ELF-1 (cell line): ENCODE data around the gene JAK1.
A peak's percentile ranks its signal among the peaks of the same experiment; 100 is the strongest.

Source experiments
- DNase-seq: peaks from one replicate; pipeline ENCODE4 v3.0.0-alpha.2; 2016; ENCODE audit warnings: low read depth, low spot score

The JAK1 gene

GRCh38 chr1:64980745-64981600 is 14.6 kb upstream of the JAK1 start:
- DNase-seq: no peak

DNA sequence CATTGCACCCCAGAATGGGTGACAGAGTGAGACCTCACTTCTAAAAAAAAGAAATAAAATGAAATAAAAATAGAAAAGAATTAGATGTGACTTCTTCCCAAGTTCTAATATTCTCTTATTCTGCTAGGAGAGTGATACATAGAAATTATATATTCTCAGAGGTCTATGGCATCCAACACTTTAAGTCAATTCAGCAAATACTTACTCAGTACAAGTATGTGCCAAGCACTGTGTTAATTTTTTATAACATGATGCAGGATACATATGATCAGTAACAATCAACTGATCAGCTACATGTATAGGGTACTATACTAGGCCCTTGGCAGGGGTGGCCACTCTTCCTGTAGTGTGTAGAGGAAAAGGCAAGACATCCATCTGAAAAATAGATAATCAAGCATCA is 13.0 kb upstream of the JAK1 start:
- DNase-seq: no peak

DNA sequence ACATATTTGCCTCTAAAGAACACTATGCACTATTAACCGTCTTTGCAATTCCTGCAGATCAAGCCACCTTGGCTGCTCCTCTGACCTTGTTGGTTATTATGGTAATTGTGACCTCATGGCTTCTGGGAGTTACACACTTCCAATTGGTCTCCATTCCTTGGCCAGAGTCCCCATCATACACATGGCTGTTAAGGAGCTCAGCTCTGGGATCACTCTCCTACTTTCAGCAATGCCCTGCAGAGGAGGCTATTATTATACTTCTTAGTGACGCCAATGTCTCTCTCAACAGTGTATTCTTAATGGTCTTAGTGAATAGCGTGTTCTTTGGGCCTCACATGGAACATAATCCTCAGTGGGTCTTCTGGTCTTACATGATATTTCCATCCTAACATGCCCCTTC is 10.0 kb upstream of the JAK1 start:
- no peak for DNase-seq

DNA sequence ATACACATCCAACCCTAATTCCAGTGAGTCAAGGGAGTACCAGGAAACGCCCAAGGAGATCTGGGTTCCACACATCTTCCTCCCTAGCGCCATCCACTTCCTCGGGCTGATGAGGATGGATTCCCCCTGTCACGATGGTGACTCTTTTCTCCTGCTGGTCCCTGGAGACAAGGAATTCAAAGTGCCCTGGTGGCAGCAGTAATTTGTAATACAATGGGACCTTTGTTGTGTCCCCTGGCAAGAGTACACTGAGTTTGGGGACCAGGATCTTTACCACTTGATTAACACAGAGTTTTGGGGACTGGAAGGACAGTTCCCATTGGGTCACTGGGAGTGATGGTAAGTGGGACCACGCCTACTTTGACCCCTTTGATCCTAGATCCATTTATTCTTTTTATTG is 9.4 kb upstream of the JAK1 start:
- no peak for DNase-seq

DNA sequence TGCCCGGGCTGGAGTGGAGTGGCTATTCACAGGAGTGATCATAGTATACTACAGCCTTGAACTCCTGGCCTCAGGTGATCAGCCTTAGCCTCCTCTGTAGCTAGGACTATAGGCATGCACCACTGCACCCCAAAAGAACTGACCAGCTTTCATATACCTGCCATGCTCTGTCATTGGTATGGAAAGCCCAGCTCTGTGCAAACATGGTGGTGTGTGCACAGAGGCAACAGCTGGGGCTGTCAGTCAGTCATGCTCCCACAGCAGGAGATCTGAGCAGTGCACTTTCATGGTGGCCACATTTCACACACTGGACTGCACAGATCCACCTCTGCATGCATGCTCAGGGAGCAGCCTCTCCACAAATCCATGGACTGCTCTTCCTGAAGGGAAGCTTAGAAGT is 8.8 kb upstream of the JAK1 start:
- no peak for DNase-seq

- DNase-seq: no peak
These were observed 8.0 kb upstream of the JAK1 start for GRCh38 chr1:64974288-64974825.

GRCh38 chr1:64973061-64973647 is 6.8 kb upstream of the JAK1 start:
- no peak for DNase-seq

GRCh38 chr1:64969305-64970046 is 3.1 kb upstream of the JAK1 start:
- no peak for DNase-seq

GRCh38 chr1:64967381-64967780 is 1.0 kb upstream of the JAK1 start:
- peak; percentile 33 for DNase-seq

DNA sequence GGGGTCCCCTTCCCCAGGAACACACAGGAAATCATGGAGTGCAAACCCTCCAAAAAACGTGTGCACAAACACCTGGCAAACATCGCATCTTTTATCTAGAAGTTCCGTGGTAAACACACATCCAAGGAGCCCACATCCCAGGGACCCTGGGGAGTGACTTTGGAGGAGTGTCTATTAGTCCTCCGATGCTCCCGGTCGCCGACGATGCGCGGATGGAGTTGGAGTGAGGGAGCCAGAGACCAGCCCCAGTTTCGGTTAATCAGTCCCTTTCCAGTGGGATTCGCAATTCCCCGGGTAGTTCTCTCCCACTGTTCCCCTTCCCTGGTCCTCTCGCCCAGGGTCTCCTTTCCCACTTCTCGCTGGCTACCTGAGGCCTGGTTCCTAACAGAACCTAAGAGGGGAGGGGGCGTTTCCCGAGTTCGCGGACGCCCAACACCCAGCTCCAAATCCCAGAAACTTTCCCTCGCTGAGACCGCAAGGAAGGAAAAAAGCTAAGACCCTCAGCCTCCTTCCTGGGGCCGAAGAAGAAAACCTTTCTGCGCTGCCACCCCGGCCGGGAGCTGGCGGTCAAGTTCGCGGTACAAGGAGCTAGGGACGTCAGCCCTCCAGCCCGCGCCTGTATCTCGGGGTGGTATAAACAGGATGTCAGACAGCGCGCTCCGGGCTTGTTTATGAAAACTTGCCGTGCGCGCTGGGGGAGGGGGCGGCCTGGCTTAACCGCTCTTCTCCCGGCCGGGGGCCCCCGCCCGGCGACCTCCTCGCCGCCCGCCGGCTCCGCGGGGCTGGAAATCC is 787 bp downstream of the JAK1 start:
- peak; percentile 65 for DNase-seq

- DNase-seq: no peak
These were observed 2.9 kb downstream of the JAK1 start for GRCh38 chr1:64963466-64963865.

GRCh38 chr1:64962441-64962840 is 3.9 kb downstream of the JAK1 start:
- no peak for DNase-seq

DNA sequence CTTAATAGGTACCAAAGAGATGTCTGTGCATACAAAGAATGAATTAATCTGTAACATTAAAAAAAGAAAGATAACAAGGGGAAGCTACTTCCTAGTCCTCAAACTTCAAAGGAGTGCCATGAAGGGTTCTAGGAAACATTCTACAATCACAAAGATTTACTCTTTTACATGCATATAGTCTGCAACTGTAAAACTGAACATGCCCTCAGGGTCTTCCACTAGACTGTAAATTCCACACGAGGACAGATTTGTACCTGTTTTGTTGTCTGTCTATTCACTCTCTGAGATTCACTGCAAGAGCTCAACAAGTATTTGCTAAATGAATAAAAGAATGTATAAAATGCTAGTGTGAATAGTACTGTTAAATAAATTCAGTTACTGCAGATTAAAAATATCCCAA is 4.4 kb downstream of the JAK1 start:
- DNase-seq: no peak

GRCh38 chr1:64960731-64961130 is 5.6 kb downstream of the JAK1 start:
- no peak for DNase-seq

- DNase-seq: no peak
These were observed 6.4 kb downstream of the JAK1 start for GRCh38 chr1:64959986-64960385.

GRCh38 chr1:64956733-64957441 is 9.5 kb downstream of the JAK1 start:
- no peak for DNase-seq

- no peak for DNase-seq
These were observed 10.2 kb downstream of the JAK1 start for GRCh38 chr1:64956010-64956640.

DNA sequence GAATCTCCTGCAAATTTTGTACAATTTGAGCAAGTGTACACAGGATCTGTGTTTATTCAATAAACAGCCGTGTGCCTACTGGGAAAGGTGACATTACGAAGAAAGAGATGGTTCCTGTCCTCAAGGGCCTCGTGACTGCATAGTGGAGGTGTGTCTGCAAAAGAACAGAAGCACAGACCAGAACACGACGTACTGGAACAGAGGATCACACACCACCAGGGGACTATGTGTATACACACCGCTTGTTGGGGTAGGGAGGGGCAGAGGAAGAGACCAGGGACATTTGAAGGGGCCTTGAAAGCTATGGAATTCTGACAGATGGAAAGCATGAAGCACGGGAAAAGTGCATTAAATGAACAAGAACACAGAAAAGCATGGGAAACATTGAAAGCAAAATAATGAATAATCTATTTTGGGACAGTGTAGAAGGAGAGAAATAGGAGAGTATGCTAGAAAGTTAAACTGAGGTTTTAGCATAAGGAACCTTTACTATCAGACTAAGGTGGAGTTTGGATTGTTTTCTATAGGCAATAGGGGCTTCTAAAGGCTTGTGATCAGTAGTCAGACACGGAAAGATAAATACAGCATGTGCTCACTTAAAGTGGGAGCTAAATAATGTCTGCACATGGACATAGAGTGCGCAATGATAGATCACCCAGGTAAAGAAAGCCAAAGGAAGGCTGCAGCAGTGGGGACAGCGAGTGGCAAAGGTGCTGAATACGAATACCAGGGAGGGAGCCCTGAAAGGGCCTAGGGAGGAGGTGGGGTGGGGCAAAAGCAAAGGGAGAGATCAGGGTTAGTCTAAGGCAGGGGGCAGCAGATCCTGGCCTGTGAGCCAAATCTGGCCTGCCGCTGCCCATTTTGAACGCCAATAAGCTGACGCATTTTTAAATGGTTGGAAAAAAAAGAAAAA is 11.0 kb downstream of the JAK1 start:
- no peak for DNase-seq

DNA sequence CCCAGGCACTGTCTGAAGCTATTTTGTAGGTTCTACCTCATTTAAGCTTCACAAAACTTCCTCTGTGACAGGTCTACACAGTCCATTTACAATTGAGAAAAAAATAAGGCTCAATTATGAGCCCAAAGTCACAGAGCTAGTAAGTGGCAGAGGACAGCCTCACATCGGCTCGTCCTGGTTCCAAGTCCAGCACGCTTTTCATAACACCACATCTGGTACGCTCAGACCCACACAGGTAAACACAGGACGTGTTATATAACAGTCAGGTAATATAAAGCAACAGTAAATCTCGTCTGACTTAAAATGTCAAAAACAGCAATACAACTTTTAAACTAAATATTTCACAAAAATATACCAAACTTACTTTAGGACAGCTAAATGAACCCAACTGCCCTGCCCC is 13.1 kb downstream of the JAK1 start:
- DNase-seq: no peak
